ENCODE results near the gene UBE3B. TPM values are rescaled to one million over a fixed set of nuclear protein-coding genes. Genes with fewer than 3 reads are reported as not detected.

UBE3B gene
- total and polyA plus RNA-seq, 4 donors = 10.0 to 58.9 (median 26.8) TPM

- Histone ChIP-seq H3K27me3 (ENCODE audit: control insufficient read depth in 3 of 3, insufficient read depth in 3 of 3, low read length in 2 of 3) (no peaks in the 10 kb centered on the region), H3K9me3 (ENCODE audit: control insufficient read depth in 4 of 4, insufficient read depth in 3 of 4, low read length in 3 of 4) (no peaks in the 10 kb centered on the region), H3K9ac (ENCODE audit: insufficient read depth in 1 of 2, low read length in 2 of 2) (no peak overlapping the region), H3K27ac (ENCODE audit: low read depth in 1 of 2, low read length in 1 of 2) (no peak overlapping the region), H3K4me3 (no peak overlapping the region), H3K4me1 (ENCODE audit: control insufficient read depth in 5 of 5, insufficient read depth in 5 of 5, low read length in 5 of 5) (peaks cover 0 to 14% (median 0%) of the 10 kb centered on the region in 5 donors), H3K36me3 (ENCODE audit: control insufficient read depth in 4 of 4, insufficient read depth in 4 of 4, low read length in 4 of 4) (peaks cover 7 to 47% (median 20%) of the 10 kb centered on the region in 4 donors)
- WGBS, 2 donors = 97% methylated on average over 15 of the region's 15 CpGs
- TF ChIP-seq, protein P1, sequence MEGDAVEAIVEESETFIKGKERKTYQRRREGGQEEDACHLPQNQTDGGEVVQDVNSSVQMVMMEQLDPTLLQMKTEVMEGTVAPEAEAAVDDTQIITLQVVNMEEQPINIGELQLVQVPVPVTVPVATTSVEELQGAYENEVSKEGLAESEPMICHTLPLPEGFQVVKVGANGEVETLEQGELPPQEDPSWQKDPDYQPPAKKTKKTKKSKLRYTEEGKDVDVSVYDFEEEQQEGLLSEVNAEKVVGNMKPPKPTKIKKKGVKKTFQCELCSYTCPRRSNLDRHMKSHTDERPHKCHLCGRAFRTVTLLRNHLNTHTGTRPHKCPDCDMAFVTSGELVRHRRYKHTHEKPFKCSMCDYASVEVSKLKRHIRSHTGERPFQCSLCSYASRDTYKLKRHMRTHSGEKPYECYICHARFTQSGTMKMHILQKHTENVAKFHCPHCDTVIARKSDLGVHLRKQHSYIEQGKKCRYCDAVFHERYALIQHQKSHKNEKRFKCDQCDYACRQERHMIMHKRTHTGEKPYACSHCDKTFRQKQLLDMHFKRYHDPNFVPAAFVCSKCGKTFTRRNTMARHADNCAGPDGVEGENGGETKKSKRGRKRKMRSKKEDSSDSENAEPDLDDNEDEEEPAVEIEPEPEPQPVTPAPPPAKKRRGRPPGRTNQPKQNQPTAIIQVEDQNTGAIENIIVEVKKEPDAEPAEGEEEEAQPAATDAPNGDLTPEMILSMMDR (IDR thresholded peaks at IDR 0.05; ENCODE audit: control extremely low read depth, extremely low read depth) = no peak
- no peak for ATAC-seq (ENCODE audit: insufficient read depth, low FRiP score)
- DNase-seq = no peak
Observed at GRCh38 chr12:109534456-109534855, 57.0 kb downstream of the UBE3B start.

DNA sequence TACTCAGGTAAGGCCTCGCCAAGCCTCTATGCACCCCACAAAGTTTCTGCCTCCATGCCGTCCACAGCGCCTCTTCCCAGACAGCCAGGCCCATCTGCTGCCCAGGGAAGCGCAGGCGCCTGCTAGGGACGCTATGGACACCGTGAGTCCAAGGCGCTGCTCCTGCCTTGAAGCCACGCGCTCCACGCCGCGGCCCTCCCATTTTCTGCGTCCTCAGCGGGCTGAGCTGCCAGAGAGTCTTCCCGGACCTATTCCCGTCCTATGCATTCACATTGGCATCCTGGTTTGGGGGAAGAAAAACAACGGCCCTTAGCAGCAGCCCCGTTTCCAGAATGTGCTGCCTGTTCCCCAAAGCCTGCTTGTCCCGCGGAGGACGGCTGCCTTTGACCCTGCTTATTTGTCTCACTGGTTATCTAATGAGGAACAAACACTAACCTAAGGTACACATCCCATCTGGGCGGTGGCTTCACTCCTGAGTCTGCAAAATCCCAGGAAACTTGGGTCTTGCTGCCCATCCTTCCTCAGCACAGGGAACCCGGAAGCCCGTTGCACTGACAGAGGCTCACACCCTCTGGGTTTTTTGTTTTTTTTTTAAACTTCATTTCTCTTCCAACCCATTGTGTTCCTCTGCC, 57.9 kb downstream of the UBE3B start:
- DNase-seq (no peak), ATAC-seq (ENCODE audit: insufficient read depth, low FRiP score) (no peak)

GRCh38 chr12:109535863-109536250, 58.4 kb downstream of the UBE3B start:
- ATAC-seq (ENCODE audit: insufficient read depth, low FRiP score) (no peak), DNase-seq (no peak)
- peaks cover 3 to 43% (median 17%) of the 10 kb centered on the region in 4 donors for H3K36me3 ChIP-seq (ENCODE audit: control insufficient read depth in 4 of 4, insufficient read depth in 4 of 4, low read length in 4 of 4)
- H3K4me3 ChIP-seq = no peak overlapping the region
- H3K9me3 ChIP-seq (ENCODE audit: control insufficient read depth in 4 of 4, insufficient read depth in 3 of 4, low read length in 3 of 4) = no peaks in the 10 kb centered on the region
- TF ChIP-seq, protein P1 (IDR thresholded peaks at IDR 0.05; ENCODE audit: control extremely low read depth, extremely low read depth) = no peak
- H3K27ac ChIP-seq (ENCODE audit: low read depth in 1 of 2, low read length in 1 of 2) = no peak overlapping the region
- H3K4me1 ChIP-seq (ENCODE audit: control insufficient read depth in 5 of 5, insufficient read depth in 5 of 5, low read length in 5 of 5) = peaks cover 0 to 6% (median 0%) of the 10 kb centered on the region in 5 donors
- H3K9ac ChIP-seq (ENCODE audit: insufficient read depth in 1 of 2, low read length in 2 of 2) = no peak overlapping the region
- H3K27me3 ChIP-seq (ENCODE audit: control insufficient read depth in 3 of 3, insufficient read depth in 3 of 3, low read length in 2 of 3) = no peaks in the 10 kb centered on the region
- 90 to 92% methylated on average over 5 of the region's 5 CpGs for WGBS, 2 donors

More for the DNA sequence above, 57.9 kb downstream of the UBE3B start:
- H3K4me1 ChIP-seq (ENCODE audit: control insufficient read depth in 5 of 5, insufficient read depth in 5 of 5, low read length in 5 of 5) = peaks cover 0 to 6% (median 0%) of the 10 kb centered on the region in 5 donors
- TF ChIP-seq, protein P1 (IDR thresholded peaks at IDR 0.05; ENCODE audit: control extremely low read depth, extremely low read depth) = no peak
- H3K27ac ChIP-seq (ENCODE audit: low read depth in 1 of 2, low read length in 1 of 2) = no peak overlapping the region
- no peak overlapping the region for H3K9ac ChIP-seq (ENCODE audit: insufficient read depth in 1 of 2, low read length in 2 of 2)
- H3K36me3 ChIP-seq (ENCODE audit: control insufficient read depth in 4 of 4, insufficient read depth in 4 of 4, low read length in 4 of 4) = peaks cover 6 to 46% (median 19%) of the 10 kb centered on the region in 4 donors
- H3K9me3 ChIP-seq (ENCODE audit: control insufficient read depth in 4 of 4, insufficient read depth in 3 of 4, low read length in 3 of 4) = no peaks in the 10 kb centered on the region
- H3K27me3 ChIP-seq (ENCODE audit: control insufficient read depth in 3 of 3, insufficient read depth in 3 of 3, low read length in 2 of 3) = no peaks in the 10 kb centered on the region
- no peak overlapping the region for H3K4me3 ChIP-seq
- WGBS, 2 donors = 90 to 94% methylated on average over 25 of the region's 25 CpGs
